ENCODE measurements around the gene MAD1L1. TPM values are rescaled to one million over a fixed set of nuclear protein-coding genes. Genes with fewer than 3 reads are reported as not detected.

MAD1L1 gene
- total and polyA plus RNA-seq, 2 of the 8 experiments (the other 6 are each of a cell fraction or from before 2014, with no cell fraction given), result 40.4 to 44.6 TPM

- TF ChIP-seq EP300 (IDR thresholded peaks at IDR 0.05; ENCODE audit: borderline replicate concordance in 1 of 2, low read depth in 2 of 2, low read length in 2 of 2) (no peak), CBX5 (IDR thresholded peaks at IDR 0.05; ENCODE audit: low read depth, low read length) (no peak), BRCA1 (IDR thresholded peaks at IDR 0.05; ENCODE audit: low read depth, low read length) (no peak), JUN (IDR thresholded peaks at IDR 0.05; ENCODE audit: low read depth, low read length) (no peak), TBP (IDR thresholded peaks at IDR 0.05; ENCODE audit: low read depth, low read length) (no peak), TCF12 (IDR thresholded peaks at IDR 0.05; ENCODE audit: low read depth, low read length) (no peak)
Observed at GRCh38 chr7:2145835-2146580, 86.7 kb downstream of the MAD1L1 start (continued).
